SW 1271 (cell line): ENCODE results near the gene MTOR.
"Not testable (repeated sequence)": the region's sequence is repeated elsewhere in the genome, so short reads cannot be mapped to it uniquely, and the experiment has no call there.

Source experiments
- DNase-seq, 2 experiments: peaks; one replicate each; lab custom pipeline; 2025; lab: John Stamatoyannopoulos, UW

Gene MTOR

DNA sequence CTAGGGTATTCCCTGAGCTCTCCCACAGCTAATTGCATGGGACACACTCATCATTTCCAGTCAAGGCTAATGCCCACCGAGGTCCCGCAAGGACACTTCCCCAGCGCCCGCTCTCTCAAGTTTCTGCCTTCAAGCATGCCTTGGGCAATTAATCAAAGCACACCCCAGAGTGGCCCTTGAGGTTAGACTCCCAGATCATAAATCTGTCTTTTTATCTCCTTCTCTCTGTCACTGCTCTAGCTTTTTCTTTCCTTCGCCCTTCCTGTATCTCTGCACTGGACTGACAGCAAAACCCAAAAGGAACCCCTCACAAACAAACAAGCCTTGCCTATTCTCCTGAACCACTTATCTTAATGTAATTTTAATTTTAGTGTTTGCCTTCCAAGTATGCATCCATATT lies 154.8 kb downstream of the MTOR start:
- no peak for DNase-seq

DNA sequence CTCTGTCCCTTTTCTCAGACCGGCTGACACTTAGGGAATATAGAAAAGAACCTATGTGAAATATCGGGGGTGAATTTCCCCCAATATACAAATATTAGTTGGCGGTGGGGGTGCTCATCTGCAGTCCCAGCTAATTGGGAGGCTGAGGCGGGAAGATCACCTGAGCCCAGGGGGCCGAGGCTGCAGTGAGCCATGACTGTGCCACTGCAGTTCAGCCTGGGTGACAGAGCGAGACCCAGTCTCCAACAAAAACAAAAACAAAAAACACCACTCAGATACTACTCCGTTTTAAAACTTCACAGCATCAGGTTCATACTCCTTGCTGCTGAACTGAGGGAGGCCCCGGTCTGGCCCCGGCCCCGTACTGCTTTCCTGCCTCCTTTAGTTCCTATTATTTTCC lies 156.8 kb downstream of the MTOR start:
- DNase-seq = no peak

DNA sequence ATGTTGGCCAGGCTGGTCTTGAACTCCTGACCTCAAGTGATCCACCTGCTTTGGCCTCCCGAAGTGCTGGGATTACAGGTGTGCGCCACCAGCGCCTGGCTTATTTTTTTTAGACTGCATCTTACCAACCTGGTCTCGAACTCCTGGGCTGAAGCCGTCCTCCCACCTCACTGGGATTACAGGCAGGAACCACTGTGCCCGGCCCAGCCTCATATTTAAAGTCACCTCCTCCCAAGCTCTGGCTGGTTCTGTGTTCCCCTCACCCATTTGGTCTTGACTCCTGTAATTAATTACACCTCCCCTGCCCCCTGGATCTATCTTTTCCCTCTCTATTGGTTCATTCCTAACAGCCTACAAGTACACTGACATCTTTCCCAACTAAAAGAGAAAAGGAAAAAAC lies 161.0 kb downstream of the MTOR start:
- DNase-seq = no peak

DNA sequence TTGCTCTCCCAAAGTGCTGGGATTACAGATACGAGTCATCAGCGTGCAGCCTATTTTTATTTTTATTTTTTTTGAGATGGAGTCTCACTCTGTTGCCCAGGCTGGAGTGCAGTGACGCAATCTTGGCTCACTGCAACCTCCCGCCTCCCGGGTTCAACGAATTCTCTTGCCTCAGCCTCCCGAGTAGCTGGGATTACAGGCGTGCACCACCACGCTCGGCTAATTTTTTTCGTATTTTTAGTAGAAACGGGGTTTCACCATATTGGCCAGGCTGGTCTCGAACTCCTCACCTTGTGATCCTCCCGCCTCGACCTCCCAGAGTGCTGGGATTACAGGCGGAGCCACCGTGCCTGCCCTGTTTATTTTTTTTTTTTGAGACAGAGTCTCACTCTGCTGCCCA lies 161.5 kb downstream of the MTOR start:
- not testable (repeated sequence) for DNase-seq

DNA sequence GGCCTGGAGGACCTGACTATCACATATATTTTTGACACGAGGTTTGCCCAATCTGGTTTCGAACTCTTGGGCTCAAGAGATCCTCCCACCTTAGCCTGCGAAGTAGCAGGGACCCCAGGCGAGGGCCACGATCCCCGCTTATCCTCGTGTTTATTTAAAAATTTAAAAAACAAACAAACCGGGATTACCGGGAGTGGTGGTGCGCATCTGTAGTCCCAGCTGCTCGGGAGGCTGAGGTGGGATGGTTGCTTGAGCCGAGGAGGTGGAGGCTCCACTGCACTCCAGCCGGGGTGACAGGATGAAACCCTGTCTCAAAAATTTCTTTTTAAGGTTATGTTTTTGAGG lies 162.2 kb downstream of the MTOR start:
- DNase-seq = no peak

DNA sequence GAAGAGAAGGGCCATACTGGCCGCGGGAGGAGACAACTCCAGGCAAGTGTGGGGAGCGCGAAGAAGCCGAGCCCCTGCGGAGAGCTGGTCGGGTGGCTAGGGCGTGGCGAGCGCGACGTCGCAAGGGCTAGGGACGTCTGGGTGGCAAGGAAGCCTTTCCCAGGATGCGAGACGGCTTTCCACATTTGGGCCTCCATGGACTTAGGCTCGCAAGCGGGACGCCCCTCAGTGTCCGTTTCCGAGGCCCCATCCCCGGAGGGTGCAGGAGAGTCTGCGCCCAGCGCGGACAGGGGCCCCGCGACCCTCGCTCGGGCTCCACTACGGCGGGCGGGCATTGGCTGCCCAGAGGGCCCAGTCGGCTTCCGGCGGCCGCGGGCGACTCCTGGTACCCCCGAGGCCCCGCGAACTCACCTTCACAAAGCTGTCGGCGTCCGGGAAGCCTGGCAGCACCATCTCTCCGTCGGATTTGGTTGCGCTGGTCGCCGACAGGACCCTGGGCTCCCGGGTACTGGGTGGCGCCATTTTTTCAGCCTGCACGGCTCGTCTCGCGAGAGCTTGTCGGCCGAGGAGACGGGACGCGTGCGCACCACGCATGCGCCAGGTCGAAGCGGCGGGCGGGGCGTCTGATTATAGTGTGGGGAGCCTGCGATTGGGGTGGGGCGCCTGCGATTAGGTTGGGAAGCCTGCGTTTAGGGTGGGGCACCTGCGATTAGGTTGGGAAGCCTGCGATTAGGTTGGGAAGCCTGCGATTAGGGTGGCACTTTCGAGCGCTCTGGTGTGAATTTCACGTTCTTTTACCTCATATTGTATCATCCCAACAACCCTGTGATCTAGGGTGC lies 162.8 kb downstream of the MTOR start, which contains the start of gene EXOSC10:
Gene EXOSC10 (minus strand): TSS at position 560 of the 839 bp plus-strand sequence. CDS start 38 bp downstream, at position 522.
- peak; percentile 17 to 68 for DNase-seq

DNA sequence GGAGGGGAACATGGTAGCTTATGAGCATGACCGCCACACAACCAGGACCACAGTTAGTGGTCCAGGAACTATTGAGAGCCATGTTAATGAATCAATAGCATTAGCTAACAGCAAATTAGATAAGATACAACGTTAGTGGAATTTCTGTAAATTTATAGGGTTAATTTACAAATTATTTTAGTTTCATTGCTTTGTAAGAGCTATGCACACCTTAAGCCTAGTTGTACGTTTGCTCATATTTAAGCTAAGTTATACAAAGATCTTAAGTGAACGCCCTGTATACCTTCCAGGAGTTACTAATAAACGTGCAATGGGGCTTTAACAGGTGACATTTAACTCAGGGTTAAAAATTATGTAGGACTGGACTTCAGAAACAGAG lies 163.4 kb downstream of the MTOR start:
- no peak for DNase-seq

DNA sequence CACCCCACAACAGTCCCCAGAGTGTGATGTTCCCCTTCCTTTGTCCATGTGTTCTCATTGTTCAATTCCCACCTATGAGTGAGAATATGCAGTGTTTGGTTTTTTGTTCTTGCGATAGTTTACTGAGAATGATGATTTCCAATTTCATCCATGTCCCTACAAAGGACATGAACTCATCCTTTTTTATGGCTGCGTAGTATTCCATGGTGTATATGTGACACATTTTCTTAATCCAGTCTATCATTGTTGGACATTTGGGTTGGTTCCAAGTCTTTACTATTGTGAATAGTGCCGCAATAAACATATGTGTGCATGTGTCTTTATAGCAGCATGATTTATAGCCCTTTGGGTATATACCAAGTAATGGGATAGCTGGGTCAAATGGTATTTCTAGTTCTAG lies 178.6 kb downstream of the MTOR start:
- not testable (repeated sequence) for DNase-seq

DNA sequence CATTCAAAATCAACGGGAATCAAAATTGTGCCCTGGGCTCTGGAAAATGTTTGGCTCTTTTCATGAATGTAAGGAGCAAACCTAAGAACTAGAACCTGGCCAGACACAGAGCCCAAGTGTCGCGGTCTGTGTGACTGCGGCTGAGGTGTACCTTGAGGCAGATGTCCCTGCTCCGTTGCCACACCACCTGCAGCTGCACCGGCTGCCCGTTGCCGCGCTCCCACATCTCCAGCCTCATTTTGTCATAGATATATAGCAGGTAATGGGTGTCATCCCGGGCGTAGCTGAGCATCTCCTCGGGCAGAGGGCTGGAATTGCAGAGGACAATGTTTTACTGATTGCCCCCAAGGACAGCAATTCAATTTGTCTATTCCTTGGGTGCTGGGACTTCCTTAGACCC lies 181.4 kb downstream of the MTOR start:
- DNase-seq = no peak

DNA sequence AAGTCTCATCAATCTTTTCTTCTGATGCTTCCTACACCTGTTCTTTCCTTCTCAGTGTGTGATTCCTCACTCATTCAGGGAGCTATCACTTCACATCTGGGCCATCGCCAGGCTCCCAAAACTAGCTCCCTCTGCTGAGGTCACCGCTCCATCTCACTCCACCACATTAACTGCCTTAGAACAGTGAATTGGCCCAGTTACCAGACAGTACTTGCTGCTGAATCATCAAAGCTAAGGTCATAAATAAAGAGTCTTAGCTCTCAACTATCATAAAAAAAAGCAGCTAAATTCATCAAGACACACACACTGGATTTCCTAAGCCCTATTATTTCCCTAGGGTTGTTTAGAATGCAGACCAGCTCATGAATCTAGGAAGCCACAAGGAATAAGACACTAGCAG lies 183.7 kb downstream of the MTOR start:
- DNase-seq = no peak

DNA sequence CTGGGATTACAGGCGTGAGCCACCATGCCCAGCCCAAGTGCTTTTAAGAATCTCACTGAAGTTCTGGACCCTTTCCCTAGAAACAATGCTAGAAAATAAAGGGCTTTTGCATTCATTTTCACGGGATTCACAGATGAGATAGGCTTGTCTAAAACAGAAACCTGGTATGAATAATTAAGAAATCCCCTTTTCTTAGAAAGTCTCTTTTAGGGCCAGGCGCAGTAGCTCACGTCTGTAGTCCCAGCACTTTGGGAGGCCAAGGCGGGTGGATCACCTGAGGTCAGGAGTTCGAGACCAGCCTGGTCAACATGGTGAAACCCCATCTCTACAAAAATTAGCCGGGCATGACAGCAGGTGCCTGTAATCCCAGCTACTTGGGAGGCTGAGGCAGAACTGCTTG lies 189.0 kb downstream of the MTOR start:
- DNase-seq = not testable (repeated sequence)

DNA sequence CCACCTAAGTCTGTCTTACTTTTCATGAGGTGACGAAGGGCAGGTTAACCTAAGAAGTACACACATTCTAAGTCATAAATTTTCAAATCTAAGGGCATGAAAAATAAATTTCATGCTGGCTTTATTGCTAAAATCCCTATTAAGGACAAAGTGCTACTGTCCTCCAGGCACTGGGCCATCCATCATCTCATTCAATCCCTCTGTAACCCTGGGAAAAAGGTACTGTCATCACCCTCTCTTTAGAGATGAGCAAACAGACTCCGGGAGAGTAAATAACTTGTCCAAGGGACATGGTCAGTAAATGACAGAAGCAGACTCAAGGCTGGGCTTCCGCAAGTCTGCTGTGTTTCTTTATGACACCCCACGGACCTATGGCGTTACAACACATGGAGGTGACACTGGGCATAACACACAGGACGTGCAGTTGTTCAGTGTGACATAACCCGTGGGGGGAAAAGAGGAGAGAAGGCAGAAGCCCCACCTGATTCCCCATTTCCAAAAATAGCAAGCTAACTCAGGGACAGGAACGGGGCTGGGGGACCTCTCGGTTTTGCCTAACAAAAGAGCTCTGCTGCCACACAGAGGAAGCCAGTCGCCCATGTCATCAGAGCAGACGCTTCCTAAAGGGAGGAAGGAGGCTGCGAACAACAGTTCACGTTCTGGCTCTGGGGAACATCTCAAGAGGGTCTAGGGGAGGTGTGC lies 190.0 kb downstream of the MTOR start:
- no peak for DNase-seq

DNA sequence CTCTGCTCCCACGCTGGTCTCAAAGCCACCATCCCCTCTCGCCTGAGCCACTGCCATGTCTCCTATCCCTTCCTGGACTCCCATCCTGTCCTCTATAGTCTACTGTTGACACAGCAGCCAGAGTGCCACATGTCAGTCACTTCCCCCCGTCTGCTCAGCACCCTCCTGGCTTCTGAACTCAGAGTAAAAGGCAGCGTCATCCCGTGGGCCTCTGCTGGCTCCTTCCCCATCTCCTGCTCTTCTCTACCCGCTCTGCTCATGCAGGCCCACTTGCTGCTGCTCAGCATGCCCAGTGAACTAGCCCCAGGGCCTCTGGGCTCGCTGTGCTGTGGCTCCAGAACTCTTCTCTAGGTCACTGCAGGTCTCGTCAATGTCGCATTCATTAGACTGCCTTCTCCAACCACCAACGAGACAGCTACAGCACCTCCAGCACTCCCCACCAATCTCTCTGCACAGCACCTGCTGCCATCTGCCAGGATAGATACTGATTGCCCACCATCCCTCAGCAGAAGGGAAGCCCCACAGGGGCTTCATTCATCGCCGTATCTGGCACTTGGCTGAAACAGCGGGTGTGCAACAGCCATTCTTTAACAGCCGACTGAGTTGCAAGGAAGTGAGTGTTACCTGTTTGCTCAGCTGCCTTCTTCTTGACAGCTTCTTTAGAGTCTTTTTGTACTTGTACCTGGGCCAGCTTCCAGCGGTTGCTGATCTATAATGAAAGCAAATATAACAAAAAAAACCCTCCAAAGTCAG lies 190.7 kb downstream of the MTOR start:
- DNase-seq = no peak

DNA sequence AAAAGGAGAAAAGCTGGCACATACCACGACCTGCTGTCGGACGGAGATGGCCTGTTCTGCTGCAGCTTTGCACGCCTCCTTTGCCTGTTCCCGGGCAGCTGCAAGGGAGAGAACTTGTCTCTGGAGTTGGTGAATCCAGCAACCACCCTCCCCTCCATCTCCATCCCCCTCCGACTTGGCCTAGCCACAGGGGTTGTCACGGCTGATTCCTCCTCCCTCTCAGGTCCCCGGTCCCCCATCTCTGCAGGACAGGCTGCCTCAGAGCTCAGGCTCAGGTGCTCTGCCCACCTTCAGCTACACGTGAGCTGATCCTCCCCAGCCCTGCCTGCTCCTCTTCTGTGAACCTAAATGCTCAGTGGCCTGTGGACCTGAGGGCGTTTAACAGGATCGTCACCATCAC lies 191.5 kb downstream of the MTOR start:
- no peak for DNase-seq

DNA sequence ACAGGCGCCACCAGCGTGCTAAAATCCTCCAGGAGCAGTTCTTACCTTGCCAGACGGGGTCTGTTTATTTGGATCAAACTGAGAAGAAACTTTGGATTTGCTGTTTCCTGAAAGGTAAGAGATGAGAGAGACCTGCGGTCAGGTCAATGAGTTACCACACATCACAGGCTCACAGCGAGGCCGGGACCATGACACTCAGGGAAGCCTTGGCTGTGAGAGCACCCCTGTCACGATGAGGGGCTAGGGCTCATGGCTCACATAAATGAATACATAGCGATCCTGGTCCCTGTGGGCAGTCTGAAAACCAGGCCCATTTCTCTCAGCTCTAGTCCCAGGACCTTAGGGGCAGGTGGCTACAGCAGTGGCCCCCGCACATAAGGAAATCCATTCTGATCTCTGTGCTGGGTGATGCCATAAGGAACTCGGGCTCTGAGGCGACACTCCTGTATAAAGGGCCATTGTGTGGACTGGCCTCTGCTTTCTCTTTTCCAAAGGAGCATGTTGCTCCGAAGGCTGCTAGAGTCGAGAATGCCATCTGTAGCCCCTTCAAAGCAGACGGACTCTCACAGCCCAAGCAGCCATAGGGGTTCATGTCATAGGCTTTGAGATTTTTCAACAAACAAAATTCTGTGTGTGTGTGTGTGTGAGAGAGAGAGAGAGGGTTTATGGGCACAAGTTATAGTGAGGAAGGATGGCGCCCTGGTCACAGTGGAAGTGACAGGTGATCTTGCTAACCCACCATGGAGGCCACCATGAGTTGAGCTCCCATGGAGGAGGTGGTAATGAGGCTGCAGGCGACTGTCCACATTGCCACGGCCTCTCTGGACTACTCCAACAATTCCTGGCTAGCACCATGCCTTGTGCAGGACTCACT lies 193.5 kb downstream of the MTOR start:
- no peak for DNase-seq

DNA sequence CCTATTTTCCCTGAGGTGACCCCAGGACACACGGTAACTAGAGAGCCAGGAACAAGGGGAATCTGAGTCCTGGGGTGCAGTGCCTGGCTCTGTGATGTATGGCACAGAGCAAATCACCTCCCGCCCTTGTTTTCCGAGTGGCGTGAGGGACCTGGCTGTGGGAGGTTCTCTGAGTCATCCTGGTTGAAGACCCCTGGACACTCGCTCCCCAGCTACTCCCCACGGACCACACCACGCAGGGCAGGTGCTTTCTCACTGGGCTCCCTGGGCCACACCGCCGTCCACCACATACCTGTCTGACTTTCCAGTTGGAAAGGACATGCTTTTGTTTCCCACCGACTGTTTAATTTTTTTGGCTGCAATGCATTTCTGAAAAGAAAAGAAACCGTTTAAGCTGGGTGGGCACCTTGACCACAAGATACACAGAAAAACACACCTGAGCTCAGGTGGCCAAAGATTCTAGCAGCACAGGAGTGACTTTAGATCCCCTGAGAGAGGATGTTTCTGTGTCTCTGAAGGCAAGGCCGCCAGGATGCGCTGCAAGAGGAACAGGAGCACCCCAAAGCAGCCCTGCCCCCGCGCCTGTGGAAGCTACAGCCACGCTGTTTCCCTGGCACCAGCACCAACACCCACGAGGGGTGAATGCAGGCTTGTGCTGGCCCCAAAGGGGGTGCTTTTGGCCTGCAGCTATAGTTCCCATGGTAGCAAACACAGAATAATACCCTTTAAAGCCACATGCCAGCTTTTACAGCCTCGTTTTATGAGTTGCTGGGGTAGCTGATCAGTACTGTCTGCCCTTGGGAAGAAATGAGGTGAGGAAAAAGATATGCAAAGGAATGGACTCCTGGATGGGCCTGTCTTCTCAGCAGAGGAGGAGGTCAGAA lies 194.4 kb downstream of the MTOR start:
- no peak for DNase-seq

DNA sequence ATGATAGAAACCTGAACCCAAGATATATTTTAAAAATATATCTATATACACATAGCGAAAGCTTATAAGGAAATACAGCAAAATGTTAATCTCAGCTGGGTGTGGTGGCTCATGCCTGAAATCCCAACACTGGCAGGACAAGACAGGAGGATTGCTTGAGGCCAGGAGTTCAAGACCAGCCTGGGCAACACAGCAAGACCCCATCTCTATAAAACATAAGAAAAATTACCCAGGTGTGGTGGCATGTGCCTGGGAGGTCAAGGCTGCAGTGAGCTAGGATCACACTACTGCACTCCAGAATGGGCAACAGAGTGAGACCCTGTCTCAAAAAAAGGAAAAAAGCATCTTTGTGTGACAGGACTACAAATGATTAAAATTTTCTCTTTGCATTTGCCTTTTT lies 196.6 kb downstream of the MTOR start:
- no peak for DNase-seq

DNA sequence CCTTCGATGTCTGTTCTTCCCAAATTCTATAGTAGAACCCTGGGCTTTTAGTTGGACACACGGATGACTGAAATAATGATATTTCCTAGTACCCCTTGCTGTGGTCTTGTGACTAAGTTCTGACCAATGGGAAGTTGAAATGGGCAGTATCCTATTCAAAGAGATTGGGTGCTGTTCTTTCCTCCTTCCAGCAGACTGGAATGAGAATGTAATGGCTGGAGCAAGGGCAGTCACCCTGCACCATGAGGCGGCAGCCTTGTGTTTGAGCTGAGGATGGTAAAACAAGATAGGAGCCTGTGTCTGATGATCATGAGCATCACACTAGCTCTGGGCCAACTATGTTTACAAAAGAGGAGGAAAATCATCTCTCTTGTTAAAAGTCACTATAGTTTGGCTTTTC lies 197.4 kb downstream of the MTOR start:
- no peak for DNase-seq

DNA sequence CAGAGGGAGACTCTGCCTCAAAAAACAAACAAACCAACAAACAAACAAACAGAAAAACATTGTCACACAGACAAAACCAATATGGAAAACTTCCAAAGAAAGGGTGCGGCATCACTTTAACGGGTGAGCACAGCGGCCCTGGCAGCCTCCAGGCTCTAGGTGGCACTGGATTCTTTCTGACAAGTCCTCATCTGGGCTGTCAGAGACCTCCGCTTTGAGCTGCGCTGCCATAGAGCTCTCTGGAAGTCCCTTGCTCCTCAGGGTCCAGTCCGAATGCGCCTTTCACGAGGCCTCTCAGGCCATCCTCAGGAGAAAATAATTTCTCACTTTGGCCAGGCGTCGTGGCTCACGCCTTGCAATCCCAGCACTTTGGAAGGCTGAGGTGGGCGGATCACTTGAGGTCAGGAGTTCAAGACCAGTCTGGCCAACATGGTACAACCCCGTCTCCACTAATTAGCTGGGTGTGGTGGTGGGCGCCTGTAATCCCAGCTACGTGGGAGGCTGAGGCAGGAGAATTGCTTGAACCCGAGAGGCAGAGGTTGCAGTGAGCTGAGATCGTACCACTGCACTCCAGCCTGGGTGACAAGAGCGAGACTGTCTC lies 198.3 kb downstream of the MTOR start:
- peak in 1 of 2 experiments; percentile 10 for DNase-seq

DNA sequence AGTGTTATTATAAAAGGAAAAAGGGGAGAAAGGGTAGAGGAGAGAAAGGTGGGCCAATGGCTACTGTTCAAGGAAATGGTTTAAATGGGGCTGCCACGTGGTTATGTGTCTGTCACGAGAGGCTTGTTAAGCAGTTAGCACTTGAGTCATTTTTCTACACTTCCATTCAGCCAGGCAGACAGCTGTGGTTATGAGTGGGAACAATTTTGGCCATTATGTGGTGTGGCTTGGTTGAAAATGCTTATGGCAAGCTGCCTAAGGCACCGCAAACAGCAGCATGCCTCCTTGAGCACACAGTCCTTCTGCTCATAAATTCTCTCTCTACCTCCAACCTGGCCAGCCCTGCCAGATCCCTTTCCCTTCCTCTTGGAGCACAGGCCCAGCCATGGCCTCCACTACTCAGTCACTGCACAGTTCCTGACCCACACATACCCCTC lies 199.4 kb downstream of the MTOR start:
- no peak for DNase-seq
